ENCODE data around the gene CORO2A.

- TF ChIP-seq CTCF (IDR thresholded peaks at IDR 0.05) (no peak), POLR2AphosphoS5 (IDR thresholded peaks at IDR 0.05) (no peak), POLR2A (IDR thresholded peaks at IDR 0.05) (no peak)
These were observed 56.5 kb downstream of the CORO2A start for GRCh38 chr9:98135938-98136337.
